Hepatocyte (in vitro differentiated cells): ENCODE data around the gene HSD17B1. TPM values are rescaled to one million over a fixed set of nuclear protein-coding genes. Genes with fewer than 3 reads are reported as not detected.
"Not testable (repeated sequence)": the region's sequence is repeated elsewhere in the genome, so short reads cannot be mapped to it uniquely, and the experiment has no call there.

ENCODE experiments used
- DNase-seq: peaks from one replicate; pipeline ENCODE4 v3.0.0-alpha.2; 2016; ENCODE audit warnings: low spot score
- H2AFZ ChIP-seq: fragments of 200-600 bp; sonication (generic); 2 replicates; pipeline ENCODE4 v1.6.0; 2016; ENCODE audit warnings: antibody characterized with exemption, mild to moderate bottlenecking
- H3K27ac ChIP-seq: fragments of 200-600 bp; sonication (generic); 2 replicates; pipeline ENCODE4 v1.5.1; 2016; ENCODE audit warnings: mild to moderate bottlenecking
- H3K27me3 ChIP-seq: fragments of 200-600 bp; sonication (generic); 2 replicates; pipeline ENCODE4 v1.6.1; 2016
- H3K36me3 ChIP-seq: fragments of 200-600 bp; sonication (generic); replicated peaks from 2 replicates; pipeline ENCODE4 v1.5.1; 2016; ENCODE audit warnings: low read depth; ENCODE audit not compliant: insufficient read depth
- H3K4me1 ChIP-seq: fragments of 200-600 bp; sonication (generic); 2 replicates; pipeline ENCODE4 v1.5.1; 2016; ENCODE audit warnings: mild to moderate bottlenecking, moderate library complexity; ENCODE audit not compliant: insufficient read depth
- H3K4me2 ChIP-seq: fragments of 200-600 bp; sonication (generic); 2 replicates; pipeline ENCODE4 v1.6.0; 2016
- H3K4me3 ChIP-seq: fragments of 200-600 bp; sonication (generic); 2 replicates; pipeline ENCODE4 v1.5.1; 2016; ENCODE audit warnings: mild to moderate bottlenecking
- H3K79me2 ChIP-seq: fragments of 200-600 bp; sonication (generic); 2 replicates; pipeline ENCODE4 v1.6.0; 2017; ENCODE audit warnings: mild to moderate bottlenecking
- H3K9me2 ChIP-seq: fragments of 200-600 bp; sonication (generic); replicated peaks from 2 replicates; pipeline ENCODE4 v1.6.0; 2017; ENCODE audit warnings: mild to moderate bottlenecking; ENCODE audit not compliant: insufficient read depth
- H3K9me3 ChIP-seq: fragments of 200-600 bp; sonication (generic); 2 replicates; pipeline ENCODE4 v1.5.1; 2016; ENCODE audit warnings: low read depth, mild to moderate bottlenecking
- H4K20me1 ChIP-seq: fragments of 200-600 bp; sonication (generic); 2 replicates; pipeline ENCODE4 v1.6.0; 2016; ENCODE audit warnings: mild to moderate bottlenecking; ENCODE audit not compliant: insufficient read depth, poor library complexity, severe bottlenecking
- EZH2 ChIP-seq: fragments of 200-600 bp; sonication (generic); IDR thresholded peaks from 2 replicates; pipeline ENCODE4 v1.6.1; 2016; ENCODE audit warnings: antibody characterized with exemption, mild to moderate bottlenecking, borderline replicate concordance
- EZH2phosphoT487 ChIP-seq: fragments of 200-600 bp; sonication (generic); IDR thresholded peaks from one replicate; pipeline ENCODE4 v1.6.1; 2018; ENCODE audit warnings: antibody characterized with exemption, mild to moderate bottlenecking, low read depth, moderate library complexity; ENCODE audit not compliant: unreplicated experiment, severe bottlenecking
- WGBS: methylation state at CpG from one replicate; pipeline ENCODE4 v1.1.6; 2016; ENCODE audit warnings: low lambda C conversion rate; ENCODE audit errors: missing lambda C conversion rate; 5-methylcytosine and 5-hydroxymethylcytosine counted together
- polyA plus RNA-seq: library from polyadenylated mRNA; unstranded; fragments of >200 nt; fragmentation: Nextera tagmentation; extraction: Ambion mirVana; gene quantifications from 2 replicates; pipeline ENCODE4 v1.2.1, GENCODE V29; 2016
- total RNA-seq: library from RNA; depleted of rRNA; stranded (reverse); fragments of >200 nt; gene quantifications from 2 replicates; pipeline ENCODE4 v1.2.3, GENCODE V29; 2014
- TF ChIP-seq, protein P1 (sequence below): fragments of 200-600 bp; sonication (generic); IDR thresholded peaks from 2 replicates; pipeline ENCODE4 v1.5.1; 2016; ENCODE audit warnings: antibody characterized with exemption, mild to moderate bottlenecking; ENCODE audit not compliant: poor library complexity

HSD17B1 gene
- total and polyA plus RNA-seq, 2 experiments from 2014 or later = 2.7 to 6.6 TPM

DNA sequence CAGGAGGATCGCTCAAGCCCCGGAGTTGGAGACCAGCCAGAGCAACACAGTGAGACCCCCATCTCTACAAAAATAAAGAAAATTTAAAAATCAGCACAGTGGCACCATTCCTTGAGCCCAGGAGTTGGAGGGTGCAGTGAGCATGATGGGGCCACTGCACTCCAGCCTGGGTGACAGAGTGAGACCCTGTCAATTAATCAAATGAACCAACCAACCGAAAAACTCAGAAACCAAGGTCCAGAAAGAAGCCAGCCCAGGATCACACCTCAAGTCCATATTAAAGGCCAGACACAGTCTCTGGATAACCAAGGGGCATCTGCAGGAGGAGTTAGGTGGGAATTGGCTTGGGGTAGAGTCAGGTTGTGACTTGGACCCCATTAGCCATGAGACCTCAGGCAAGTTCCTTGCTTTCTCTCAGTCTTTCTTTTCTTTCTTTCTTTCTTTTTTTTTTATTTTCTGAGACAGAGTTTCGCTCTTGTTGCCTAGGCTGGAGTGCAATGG lies 2.4 kb downstream of the HSD17B1 start:
- peak overlapping the region; percentile 74 for H2AFZ ChIP-seq

DNA sequence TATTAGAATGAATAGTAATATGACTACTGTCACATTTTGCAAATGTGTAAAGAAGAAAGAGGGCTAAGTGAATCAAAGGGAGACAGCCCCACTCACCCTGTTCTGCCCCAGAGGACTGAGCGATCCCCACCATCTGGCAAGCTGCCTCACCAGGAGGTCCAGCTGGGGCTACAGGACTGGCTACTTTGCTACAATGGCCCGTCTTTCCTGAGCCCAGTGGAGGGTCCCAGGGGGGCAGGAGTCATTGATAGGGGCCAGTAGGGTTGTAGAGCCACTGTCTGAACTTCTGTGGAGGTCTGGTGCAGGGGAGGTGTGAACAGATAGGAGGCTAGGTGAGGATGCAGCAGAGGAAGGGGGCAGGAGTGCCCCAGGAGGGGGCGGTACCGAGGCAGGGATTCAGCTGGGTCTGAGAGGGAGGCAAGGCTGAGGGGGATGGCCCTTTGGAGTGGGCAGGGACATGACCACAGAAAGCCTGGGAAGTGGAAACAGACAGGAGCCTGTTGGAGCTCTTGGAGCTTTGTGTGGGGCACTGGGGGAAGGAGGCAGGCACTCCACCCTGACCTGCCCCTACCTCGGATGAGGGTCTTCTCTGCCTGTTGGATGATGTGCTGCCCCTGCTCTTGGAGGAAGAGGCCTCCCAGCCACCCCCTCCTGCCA lies 3.4 kb downstream of the HSD17B1 start:
- not testable (repeated sequence) for H3K9me3 ChIP-seq, H4K20me1 ChIP-seq, DNase-seq, H3K36me3 ChIP-seq, H3K27me3 ChIP-seq, H2AFZ ChIP-seq, H3K9me2 ChIP-seq, H3K4me3 ChIP-seq, H3K27ac ChIP-seq
- peaks cover 13% of the 10 kb centered on the region for H3K4me1 ChIP-seq
- WGBS = 48% methylated on average over 5 of the region's 5 CpGs
- peaks cover 26% of the 10 kb centered on the region for H3K79me2 ChIP-seq
- peak overlapping the region; percentile 98 for H3K4me2 ChIP-seq

More for the DNA sequence above, 2.4 kb downstream of the HSD17B1 start:
- Histone ChIP-seq H3K27me3 (no peaks in the 10 kb centered on the region), H4K20me1 (no peaks in the 10 kb centered on the region), H3K9me3 (no peaks in the 10 kb centered on the region), H3K4me2 (peak overlapping the region; percentile 98), H3K79me2 (peaks cover 26% of the 10 kb centered on the region), H3K4me3 (peak overlapping the region; percentile 77), H3K4me1 (peaks cover 13% of the 10 kb centered on the region), H3K27ac (peak overlapping the region; percentile 96), H3K9me2 (no peaks in the 10 kb centered on the region), H3K36me3 (no peaks in the 10 kb centered on the region)
- no peak for DNase-seq
- TF ChIP-seq, protein P1, sequence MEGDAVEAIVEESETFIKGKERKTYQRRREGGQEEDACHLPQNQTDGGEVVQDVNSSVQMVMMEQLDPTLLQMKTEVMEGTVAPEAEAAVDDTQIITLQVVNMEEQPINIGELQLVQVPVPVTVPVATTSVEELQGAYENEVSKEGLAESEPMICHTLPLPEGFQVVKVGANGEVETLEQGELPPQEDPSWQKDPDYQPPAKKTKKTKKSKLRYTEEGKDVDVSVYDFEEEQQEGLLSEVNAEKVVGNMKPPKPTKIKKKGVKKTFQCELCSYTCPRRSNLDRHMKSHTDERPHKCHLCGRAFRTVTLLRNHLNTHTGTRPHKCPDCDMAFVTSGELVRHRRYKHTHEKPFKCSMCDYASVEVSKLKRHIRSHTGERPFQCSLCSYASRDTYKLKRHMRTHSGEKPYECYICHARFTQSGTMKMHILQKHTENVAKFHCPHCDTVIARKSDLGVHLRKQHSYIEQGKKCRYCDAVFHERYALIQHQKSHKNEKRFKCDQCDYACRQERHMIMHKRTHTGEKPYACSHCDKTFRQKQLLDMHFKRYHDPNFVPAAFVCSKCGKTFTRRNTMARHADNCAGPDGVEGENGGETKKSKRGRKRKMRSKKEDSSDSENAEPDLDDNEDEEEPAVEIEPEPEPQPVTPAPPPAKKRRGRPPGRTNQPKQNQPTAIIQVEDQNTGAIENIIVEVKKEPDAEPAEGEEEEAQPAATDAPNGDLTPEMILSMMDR = no peak
- TF ChIP-seq EZH2 (no peak), EZH2phosphoT487 (no peak)
- 33% methylated on average over 4 of the region's 4 CpGs for WGBS

DNA sequence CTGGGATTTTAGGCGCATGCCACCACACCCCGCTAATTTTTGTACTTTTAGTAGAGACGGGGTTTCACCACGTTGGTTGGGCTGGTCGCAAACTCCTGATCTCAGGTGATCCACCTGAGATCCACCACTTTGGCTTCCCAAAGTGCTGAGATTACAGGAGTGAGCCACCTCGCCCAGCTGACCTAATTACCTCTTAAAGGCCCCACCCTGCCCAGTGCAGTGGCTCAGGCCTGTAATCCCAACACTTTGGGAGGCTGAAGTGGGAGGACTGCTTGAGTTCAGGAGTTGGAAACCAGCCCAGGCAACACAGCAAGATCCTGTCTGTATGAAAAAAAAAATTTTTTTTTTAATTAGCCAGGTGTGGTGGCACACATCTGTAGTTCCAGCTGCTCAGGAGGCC lies 6.4 kb downstream of the HSD17B1 start:
- TF ChIP-seq, protein P1 = no peak
- no peak for TF ChIP-seq EZH2phosphoT487
- no peak for TF ChIP-seq EZH2
- no peaks in the 10 kb centered on the region for H3K9me2 ChIP-seq
- 86% methylated on average over 6 of the region's 6 CpGs for WGBS
- H3K9me3 ChIP-seq = no peaks in the 10 kb centered on the region
- H3K4me1 ChIP-seq = peaks cover 21% of the 10 kb centered on the region
- H4K20me1 ChIP-seq = no peaks in the 10 kb centered on the region
- H3K36me3 ChIP-seq = no peaks in the 10 kb centered on the region
- DNase-seq = no peak
- no peak overlapping the region for H3K4me2 ChIP-seq
- no peak overlapping the region for H3K27ac ChIP-seq
- H3K27me3 ChIP-seq = no peaks in the 10 kb centered on the region
- H2AFZ ChIP-seq = no peak overlapping the region
- H3K4me3 ChIP-seq = no peak overlapping the region
- peaks cover 43% of the 10 kb centered on the region for H3K79me2 ChIP-seq

DNA sequence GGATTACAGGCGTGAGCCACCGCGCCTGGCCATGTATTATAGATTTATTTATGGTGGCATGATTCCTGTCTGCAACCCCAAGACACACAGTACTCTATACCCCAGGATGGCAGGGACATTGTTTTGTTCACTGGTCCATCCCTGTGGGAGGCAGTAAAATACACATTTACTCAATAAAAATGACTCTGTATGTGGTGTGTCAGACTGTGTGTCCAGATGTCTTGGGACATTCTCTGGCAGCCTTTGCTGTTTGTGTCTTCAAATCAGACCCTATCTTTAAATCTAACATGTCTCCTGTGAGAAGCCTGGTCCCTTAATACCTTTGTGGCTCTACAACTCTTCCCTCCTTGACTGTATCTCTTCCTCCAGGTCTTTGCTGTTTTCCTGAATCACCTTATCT lies 7.5 kb downstream of the HSD17B1 start:
- DNase-seq = no peak
- TF ChIP-seq EZH2phosphoT487 (no peak), EZH2 (no peak)
- TF ChIP-seq, protein P1 = no peak
- Histone ChIP-seq H3K4me2 (no peak overlapping the region), H3K36me3 (no peaks in the 10 kb centered on the region), H3K9me3 (no peaks in the 10 kb centered on the region), H4K20me1 (no peaks in the 10 kb centered on the region), H3K79me2 (peaks cover 37% of the 10 kb centered on the region), H2AFZ (no peak overlapping the region), H3K27ac (no peak overlapping the region), H3K4me3 (no peak overlapping the region), H3K27me3 (no peaks in the 10 kb centered on the region), H3K9me2 (no peaks in the 10 kb centered on the region), H3K4me1 (peaks cover 19% of the 10 kb centered on the region)
- 92% methylated on average over 3 of the region's 3 CpGs for WGBS
